NCI-H128 (cell line): ENCODE results near the gene FNDC10.

ENCODE experiments used
- DNase-seq: peaks from one replicate; lab custom pipeline; 2025; ENCODE audit not compliant: unreplicated experiment; lab: John Stamatoyannopoulos, UW

FNDC10 gene

DNA sequence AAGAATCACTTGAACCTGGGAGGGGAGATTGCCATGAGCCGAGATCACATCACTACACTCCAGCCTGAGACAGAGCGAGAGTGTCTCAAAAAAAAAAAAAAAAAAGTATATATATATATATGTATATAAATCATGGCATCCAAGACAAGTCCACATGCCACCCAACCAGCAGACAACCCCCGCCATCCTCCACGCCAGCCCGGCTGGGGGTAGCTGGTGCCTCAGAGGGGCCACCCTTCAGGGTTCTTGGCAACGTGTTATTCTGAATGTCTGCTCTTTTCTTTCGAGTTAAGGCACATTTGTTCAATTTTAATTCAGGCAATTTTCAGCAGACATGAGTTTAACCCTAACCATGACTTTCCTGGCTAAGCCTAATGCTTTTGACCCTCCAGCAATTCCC lies 49.8 kb downstream of the FNDC10 start:
- no peak for DNase-seq

DNA sequence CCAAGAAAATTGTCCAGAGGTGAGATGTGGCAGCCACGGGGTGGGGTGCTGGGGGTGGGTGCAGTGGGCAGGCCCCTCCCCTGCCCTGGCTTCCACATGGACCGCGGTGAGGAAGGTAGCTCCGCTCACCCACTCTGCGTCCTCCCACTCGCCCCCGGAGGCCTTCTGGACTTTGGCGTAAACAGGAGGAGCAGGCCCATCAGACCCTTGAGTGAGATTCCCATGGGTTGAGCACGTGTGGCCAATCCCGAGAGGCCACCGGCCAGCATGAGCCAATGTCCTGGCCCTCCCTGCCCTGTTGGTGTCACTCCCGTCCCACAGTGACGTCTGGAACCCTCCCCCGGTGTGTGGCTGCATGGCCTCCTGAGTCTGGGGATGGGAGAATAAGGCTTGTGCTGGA lies 51.3 kb downstream of the FNDC10 start:
- no peak for DNase-seq
